ENCODE data around the gene TSNAXIP1. TPM values are rescaled to one million over a fixed set of nuclear protein-coding genes. Genes with fewer than 3 reads are reported as not detected.
A peak's percentile ranks its signal among the peaks of the same experiment; 100 is the strongest.

The TSNAXIP1 gene
- total and polyA plus RNA-seq, 9 of the 15 experiments (the other 6 are each of a cell fraction or from before 2014, with no cell fraction given) = 0.03 to 0.24 (median 0.11) TPM; not detected in 4

- no peak for TF ChIP-seq ARID4B (CRISPR knock-in tag; IDR thresholded peaks at IDR 0.05)
- TF ChIP-seq KAT7 (CRISPR knock-in tag; IDR thresholded peaks at IDR 0.05; ENCODE audit: borderline replicate concordance) = peak; percentile 67; the same call in 1 of the 2 replicates
- peak; percentile 66 for TF ChIP-seq EGR1 (conservative IDR thresholded peaks at IDR 0.05)
- peak; percentile 80; the same call in 1 of the 2 replicates for TF ChIP-seq NR3C1 (CRISPR knock-in tag; IDR thresholded peaks at IDR 0.05)
- 0 out of 2 replicates have a peak, but pooled peaks have one; percentile 53 for TF ChIP-seq ZNF224 (CRISPR knock-in tag; IDR thresholded peaks at IDR 0.05)
- no peak for TF ChIP-seq PHF21A (IDR thresholded peaks at IDR 0.05; ENCODE audit: borderline replicate concordance, low read depth)
- TF ChIP-seq SNAPC5 (CRISPR knock-in tag; IDR thresholded peaks at IDR 0.05) = no peak
- no peak for TF ChIP-seq MYBL2 (IDR thresholded peaks at IDR 0.05; ENCODE audit: low read depth)
- TF ChIP-seq MYBL2 (CRISPR knock-in tag; IDR thresholded peaks at IDR 0.05; ENCODE audit: borderline replicate concordance) = no peak
- TF ChIP-seq SNRNP70 (optimal IDR thresholded peaks at IDR 0.05; ENCODE audit: low read depth, low read length) = no peak
- TF ChIP-seq ZNF12 (CRISPR knock-in tag; IDR thresholded peaks at IDR 0.05) = no peak
- no peak for TF ChIP-seq ZNF551 (CRISPR knock-in tag; IDR thresholded peaks at IDR 0.05)
- TF ChIP-seq UBTF (IDR thresholded peaks at IDR 0.05; ENCODE audit: borderline replicate concordance in 1 of 2, low read depth in 2 of 2, low read length in 2 of 2) = 0 out of 4 replicates have a peak, but pooled peaks of 1 of the 2 experiments have one; percentile 23
- peak; percentile 53; the same call in 1 of the 2 replicates for TF ChIP-seq PHF8 (IDR thresholded peaks at IDR 0.05; ENCODE audit: borderline replicate concordance, low read length)
- TF ChIP-seq SUPT5H (IDR thresholded peaks at IDR 0.05) = peak; percentile 28; the same call in 1 of the 2 replicates
- no peak; the same call in 1 of the 2 replicates for TF ChIP-seq ZNF766 (CRISPR knock-in tag; conservative IDR thresholded peaks at IDR 0.05)
- peak; percentile 25 for TF ChIP-seq CHD1 (IDR thresholded peaks at IDR 0.05; ENCODE audit: low read length)
- TF ChIP-seq CBX2 (IDR thresholded peaks at IDR 0.05; ENCODE audit: insufficient read depth, low read length, poor library complexity, severe bottlenecking) = no peak
- no peak for TF ChIP-seq CCAR2 (IDR thresholded peaks at IDR 0.05; ENCODE audit: low read depth, low read length)
- TF ChIP-seq IRF1 (CRISPR knock-in tag; IDR thresholded peaks at IDR 0.05; ENCODE audit: borderline replicate concordance) = no peak
Observed at GRCh38 chr16:67847064-67847861, 40.6 kb downstream of the TSNAXIP1 start, which contains the start of gene CENPT (continued).

Measured in K562 (cell line).